ENCODE measurements around the gene PODNL1.
A peak's percentile ranks its signal among the peaks of the same experiment; 100 is the strongest.

The PODNL1 gene

GRCh38 chr19:13934785-13935109, 3.5 kb downstream of the PODNL1 start (continued):
- TF ChIP-seq IKZF3 (tag by site-specific recombination; IDR thresholded peaks at IDR 0.05) (no peak), PRDM2 (tag by site-specific recombination; IDR thresholded peaks at IDR 0.05; ENCODE audit: borderline replicate concordance) (peak; percentile 82; the same call in 1 of the 2 replicates), KLF9 (tag by site-specific recombination; IDR thresholded peaks at IDR 0.05; ENCODE audit: low read depth) (no peak), YY2 (tag by site-specific recombination; IDR thresholded peaks at IDR 0.05) (no peak), ZNF221 (tag by site-specific recombination; IDR thresholded peaks at IDR 0.05; ENCODE audit: borderline replicate concordance) (no peak), KLF17 (tag by site-specific recombination; IDR thresholded peaks at IDR 0.05) (no peak), ZNF16 (tag by site-specific recombination; IDR thresholded peaks at IDR 0.05; ENCODE audit: low read depth) (no peak), ZBTB20 (tag by site-specific recombination; IDR thresholded peaks at IDR 0.05) (no peak)

- Histone ChIP-seq H3K36me3 (ENCODE audit: control insufficient read depth in 2 of 2, insufficient read depth in 1 of 2, low read length in 2 of 2) (peaks cover 0 to 23% of the 10 kb centered on the region in 2 experiments; a peak in 1 of 3 replicates), H3K4me1 (ENCODE audit: control insufficient read depth, insufficient read depth, low read length) (no peaks in the 10 kb centered on the region), H3K4me3 (ENCODE audit: low read depth, low read length) (no peak overlapping the region), H3K9me3 (ENCODE audit: control insufficient read depth, insufficient read depth, low read depth, low read length) (no peaks in the 10 kb centered on the region), H3K27ac (ENCODE audit: extremely low read depth, low read depth, low read length) (no peak overlapping the region)
- POLR2A ChIA-PET, result no interaction called here
- CTCF ChIA-PET, result interaction anchor here (1.3 to 2.1 kb wide), 2 partner anchors 20 to 115 kb away, joined by 4 to 8 read pairs; no protein-coding TSS in a partner anchor
- no peak for TF ChIP-seq ZNF548 (tag by site-specific recombination; IDR thresholded peaks at IDR 0.05)
- no peak for TF ChIP-seq KLF7 (tag by site-specific recombination; IDR thresholded peaks at IDR 0.05; ENCODE audit: borderline replicate concordance)
- TF ChIP-seq ZNF404 (tag by site-specific recombination; IDR thresholded peaks at IDR 0.05), result no peak
- TF ChIP-seq AEBP2 (tag by site-specific recombination; IDR thresholded peaks at IDR 0.05; ENCODE audit: borderline replicate concordance), result no peak
- no peak for TF ChIP-seq ZNF280D (tag by site-specific recombination; IDR thresholded peaks at IDR 0.05)
- no peak for TF ChIP-seq ZNF701 (tag by site-specific recombination; IDR thresholded peaks at IDR 0.05)
- TF ChIP-seq ZNF510 (tag by site-specific recombination; IDR thresholded peaks at IDR 0.05; ENCODE audit: insufficient replicate concordance), result no peak
- no peak for TF ChIP-seq ZNF707 (tag by site-specific recombination; IDR thresholded peaks at IDR 0.05)
- no peak for TF ChIP-seq MEIS1 (CRISPR knock-in tag; IDR thresholded peaks at IDR 0.05; ENCODE audit: borderline replicate concordance)
- no peak for TF ChIP-seq ZNF391 (tag by site-specific recombination; IDR thresholded peaks at IDR 0.05; ENCODE audit: borderline replicate concordance, low read depth)
- no peak for TF ChIP-seq OVOL3 (tag by site-specific recombination; IDR thresholded peaks at IDR 0.05)
- TF ChIP-seq ZFP37 (tag by site-specific recombination; IDR thresholded peaks at IDR 0.05), result no peak
- no peak for TF ChIP-seq ZNF843 (tag by site-specific recombination; IDR thresholded peaks at IDR 0.05)
- TF ChIP-seq ZIC2 (tag by site-specific recombination; IDR thresholded peaks at IDR 0.05), result no peak
- no peak for TF ChIP-seq ZNF19 (tag by site-specific recombination; IDR thresholded peaks at IDR 0.05; ENCODE audit: low read depth)
- no peak for TF ChIP-seq PATZ1 (tag by site-specific recombination; IDR thresholded peaks at IDR 0.05)
Measured at GRCh38 chr19:13932911-13933393, 5.3 kb downstream of the PODNL1 start.

Measured in HEK293 (cell line).